Hematopoietic multipotent progenitor cell treated with erythropoietin and hydrocortisone succinate and interleukin-3 and kit ligand, for 4 days (in vitro differentiated cells): ENCODE data around the gene CCDC90B.
"Not testable (repeated sequence)": the region's sequence is repeated elsewhere in the genome, so short reads cannot be mapped to it uniquely, and the experiment has no call there.

Experiments used
- DNase-seq: peaks from one replicate; pipeline ENCODE4 v3.0.0-alpha.2; 2015

The CCDC90B gene, protein sequence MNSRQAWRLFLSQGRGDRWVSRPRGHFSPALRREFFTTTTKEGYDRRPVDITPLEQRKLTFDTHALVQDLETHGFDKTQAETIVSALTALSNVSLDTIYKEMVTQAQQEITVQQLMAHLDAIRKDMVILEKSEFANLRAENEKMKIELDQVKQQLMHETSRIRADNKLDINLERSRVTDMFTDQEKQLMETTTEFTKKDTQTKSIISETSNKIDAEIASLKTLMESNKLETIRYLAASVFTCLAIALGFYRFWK

GRCh38 chr11:83285771-83286528 is at the start of gene CCDC90B:
Gene CCDC90B (minus strand): TSS chr11:83286367. CDS start chr11:83285972, 395 bp downstream.
- DNase-seq = peak; percentile 99

DNA sequence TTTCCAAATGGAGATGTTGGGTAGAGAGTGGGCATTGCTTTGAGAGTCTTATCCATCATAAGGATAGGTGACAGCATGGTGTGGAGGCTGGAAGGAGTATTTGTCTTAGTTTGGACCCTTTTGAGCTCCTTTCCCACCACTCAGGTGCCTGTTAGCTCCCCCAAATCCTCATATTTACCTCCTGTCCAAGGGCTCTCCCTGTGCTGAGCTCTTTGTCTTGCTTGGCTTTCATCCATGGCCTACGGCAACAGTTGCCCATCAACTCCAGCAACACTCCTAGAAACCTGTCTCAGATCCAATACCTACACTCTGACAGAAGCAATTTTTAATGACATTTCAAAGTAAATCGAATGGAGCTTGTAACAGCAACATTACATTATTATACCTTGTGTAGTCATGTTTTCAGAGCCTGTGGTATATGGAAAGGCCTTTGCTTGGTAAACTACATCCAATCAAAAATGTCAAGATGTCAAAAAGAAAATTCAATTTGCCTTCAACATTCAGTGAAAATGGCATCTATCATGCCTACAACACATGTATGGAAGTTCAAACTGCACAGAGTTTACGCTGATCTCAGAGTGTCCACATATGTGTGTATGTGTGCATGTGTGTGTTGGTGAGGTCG is 49.4 kb upstream of the CCDC90B start:
- DNase-seq = no peak

DNA sequence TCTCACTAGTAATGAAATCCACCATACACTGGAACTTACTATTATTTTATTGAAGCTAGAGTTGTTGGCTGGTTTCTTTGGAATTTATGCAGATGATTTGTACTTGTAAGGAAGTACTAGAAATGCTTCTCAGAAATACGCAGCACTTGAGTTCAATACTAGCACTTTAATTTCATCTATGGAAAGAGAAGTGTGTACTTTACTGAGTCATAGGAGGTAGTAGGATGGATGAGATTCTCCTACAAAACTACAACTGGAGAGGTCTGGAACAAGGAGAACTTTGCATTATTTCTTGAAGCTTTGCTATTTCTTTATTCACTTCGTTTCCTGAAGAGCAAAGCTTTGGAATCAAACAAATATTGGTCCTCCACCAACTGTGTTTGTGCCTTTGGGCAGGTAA is 44.1 kb upstream of the CCDC90B start:
- DNase-seq = no peak

DNA sequence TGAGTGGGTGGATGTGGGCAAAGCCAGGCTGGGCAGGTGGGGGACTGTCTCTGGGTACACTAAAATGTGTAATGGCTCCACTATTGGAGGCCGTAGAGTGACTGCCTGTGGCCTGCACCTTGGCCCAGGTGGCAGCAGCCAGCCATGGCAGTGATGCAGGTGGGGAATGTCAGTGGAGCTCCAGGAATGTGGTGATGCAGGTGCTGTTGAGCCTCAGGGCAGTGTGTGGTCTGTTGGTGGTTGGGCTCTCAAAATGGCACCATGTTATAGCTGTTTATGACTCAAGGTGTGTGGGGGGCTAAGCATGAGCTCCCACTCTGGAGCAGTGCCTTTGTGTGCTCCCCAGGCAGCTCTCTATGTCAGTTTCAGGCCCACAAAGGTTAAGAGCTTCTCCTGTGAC is 40.2 kb upstream of the CCDC90B start:
- no peak for DNase-seq

DNA sequence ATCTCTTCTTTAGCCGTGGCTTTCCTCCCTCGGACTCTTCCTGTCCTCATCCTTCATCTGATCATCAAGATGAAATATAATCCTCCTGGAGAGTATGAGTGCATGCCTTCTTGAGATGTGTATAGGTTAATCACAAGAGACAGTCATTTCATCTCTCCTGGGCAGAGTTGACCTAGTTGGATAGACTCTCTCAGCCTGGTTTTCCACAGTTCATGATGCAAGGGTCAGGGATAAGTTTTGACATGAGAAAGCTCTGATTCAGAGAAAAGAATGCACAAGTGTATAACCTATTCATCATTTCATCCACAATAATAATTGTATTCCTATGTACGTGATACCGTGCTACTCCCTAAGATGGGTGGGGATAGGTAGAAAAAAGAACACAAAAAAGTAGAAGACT is 33.2 kb upstream of the CCDC90B start:
- DNase-seq = no peak

GRCh38 chr11:83318931-83319330 is 32.8 kb upstream of the CCDC90B start:
- DNase-seq = no peak

GRCh38 chr11:83317757-83318690 is 31.9 kb upstream of the CCDC90B start:
- DNase-seq = no peak

DNA sequence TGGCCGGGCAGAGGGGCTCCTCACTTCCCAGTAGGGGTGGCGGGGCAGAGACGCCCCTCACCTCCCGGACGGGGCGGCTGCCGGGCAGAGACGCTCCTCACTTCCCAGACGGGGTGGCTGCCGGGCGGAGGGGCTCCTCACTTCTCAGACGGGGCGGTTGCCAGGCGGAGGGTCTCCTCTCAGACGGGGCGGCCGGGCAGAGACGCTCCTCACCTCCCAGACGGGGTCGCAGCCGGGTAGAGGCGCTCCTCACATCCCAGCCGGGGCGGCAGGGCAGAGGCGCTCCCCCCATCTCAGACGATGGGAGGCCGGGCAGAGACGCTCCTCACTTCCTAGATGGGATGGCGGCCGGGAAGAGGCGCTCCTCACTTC is 30.7 kb upstream of the CCDC90B start:
- DNase-seq = not testable (repeated sequence)

GRCh38 chr11:83316143-83316896 is 30.2 kb upstream of the CCDC90B start:
- not testable (repeated sequence) for DNase-seq

DNA sequence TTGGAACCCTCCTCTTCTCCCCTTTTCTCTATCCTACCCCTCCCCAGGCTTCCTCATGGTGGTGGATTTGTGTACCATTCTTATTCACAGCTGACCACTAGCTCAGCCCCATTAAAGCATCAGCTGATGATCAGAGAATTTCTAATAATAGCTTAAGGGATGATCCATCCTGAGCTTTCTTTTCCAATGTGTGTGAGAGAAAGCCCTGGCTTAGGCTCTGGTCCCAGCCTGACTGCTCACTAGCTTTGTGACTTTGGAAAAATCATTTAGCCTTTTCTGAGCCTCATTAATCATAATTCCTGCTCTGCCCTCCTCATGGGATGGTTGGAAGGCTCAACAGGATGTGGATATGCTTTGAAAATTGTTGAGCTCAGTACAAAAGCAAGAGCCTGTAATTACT is 26.3 kb upstream of the CCDC90B start:
- DNase-seq = no peak

DNA sequence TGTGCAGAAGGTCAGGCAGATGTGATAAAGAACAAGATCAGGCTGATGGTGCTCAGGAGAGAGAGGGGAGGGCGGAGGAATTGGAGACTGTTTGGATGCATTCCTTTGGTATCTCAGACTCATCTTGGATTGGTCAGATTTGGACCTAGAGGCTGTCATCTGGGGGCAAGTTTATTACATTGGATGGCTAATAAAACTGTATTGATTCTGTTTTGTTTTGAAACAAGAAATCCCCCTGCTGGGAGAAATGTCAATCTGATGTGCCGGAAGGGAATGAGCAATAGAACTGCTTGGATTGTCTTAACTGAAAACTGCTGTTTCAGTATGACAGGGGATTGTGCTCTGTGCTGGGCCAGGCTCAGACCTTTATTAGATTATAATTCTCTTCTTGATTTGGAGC is 25.5 kb upstream of the CCDC90B start:
- no peak for DNase-seq

- DNase-seq = no peak
These were observed 24.6 kb upstream of the CCDC90B start for GRCh38 chr11:83310718-83311117.

DNA sequence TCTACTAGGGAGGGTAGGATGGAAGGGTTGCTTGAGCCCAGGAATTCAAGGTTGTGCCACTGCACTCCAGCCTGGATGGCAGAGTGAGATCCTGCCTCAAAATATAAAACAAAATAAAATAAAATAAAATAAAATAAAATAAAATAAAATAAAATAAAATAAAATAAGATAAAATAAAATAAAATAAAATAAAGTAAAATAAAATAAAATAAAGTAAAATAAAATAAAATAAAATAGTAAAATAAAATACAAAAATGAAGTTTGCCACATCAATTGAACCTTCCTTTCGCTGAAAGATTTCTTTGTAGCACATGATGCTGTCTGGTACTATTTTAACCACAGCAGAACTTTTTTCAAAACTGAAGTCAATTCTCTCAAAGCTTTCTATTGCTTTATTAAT is 22.4 kb upstream of the CCDC90B start:
- not testable (repeated sequence) for DNase-seq

DNA sequence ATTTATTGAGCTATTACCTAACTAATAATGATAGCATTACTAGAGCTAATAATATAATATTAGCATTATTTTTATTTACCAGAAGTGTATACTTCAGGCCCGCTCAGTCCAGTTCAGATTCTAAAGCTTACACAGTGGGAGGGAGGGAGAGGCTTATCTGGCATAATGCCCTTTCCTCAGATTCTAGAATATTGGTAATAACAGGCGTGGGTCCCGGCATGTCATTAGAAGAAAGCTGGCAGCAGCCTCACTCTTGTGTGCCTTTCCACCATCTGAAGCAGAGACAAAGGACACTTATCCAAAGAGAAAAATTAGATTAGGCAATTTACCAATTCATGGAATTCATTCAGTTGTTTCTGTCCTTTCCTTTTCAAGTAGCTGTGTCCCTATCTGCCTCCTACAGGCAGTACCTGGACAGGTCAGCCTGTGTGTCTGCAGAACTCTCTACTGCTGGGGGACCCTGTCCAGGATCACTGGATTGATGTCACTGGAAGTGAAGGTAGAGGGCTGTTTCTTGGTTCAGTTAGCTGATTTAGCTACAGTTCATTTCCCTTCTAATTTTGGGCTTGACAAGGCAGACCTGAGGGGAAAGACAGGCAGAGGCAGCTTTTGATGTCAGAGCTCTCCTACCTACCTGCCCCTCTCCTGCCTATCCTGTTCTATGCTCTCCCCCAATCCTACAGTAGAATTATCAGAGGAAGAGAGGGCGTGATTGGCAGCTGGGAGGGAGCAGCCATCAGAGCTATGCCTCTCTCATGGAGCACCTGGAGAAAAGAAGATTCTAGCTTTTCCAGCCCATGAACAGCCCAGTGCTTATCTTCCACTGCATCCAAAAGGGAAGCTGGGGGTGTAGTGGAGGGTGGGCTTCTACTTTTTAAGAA is 20.3 kb upstream of the CCDC90B start:
- DNase-seq = no peak

DNA sequence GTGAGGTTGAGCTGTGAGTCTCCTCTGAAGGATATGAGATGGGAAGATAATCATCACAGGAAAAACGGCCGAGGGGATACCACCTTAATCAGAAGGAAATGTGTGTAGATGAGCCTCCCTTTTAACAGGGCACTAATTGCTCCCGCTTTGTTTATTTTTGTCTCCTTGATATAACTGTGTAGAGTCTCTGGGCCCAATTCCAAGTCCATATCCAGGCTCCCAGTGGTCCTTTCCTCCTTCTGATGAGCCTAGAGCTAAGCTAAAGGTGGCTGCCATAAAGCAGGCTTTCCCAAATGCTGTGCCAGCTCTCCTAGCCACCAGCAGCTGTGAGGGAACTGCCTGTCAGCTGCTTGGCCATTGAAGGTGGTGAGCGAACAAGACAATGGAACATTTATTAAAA is 17.1 kb upstream of the CCDC90B start:
- no peak for DNase-seq

GRCh38 chr11:83302151-83302550 is 16.0 kb upstream of the CCDC90B start:
- peak; percentile 41 for DNase-seq

DNA sequence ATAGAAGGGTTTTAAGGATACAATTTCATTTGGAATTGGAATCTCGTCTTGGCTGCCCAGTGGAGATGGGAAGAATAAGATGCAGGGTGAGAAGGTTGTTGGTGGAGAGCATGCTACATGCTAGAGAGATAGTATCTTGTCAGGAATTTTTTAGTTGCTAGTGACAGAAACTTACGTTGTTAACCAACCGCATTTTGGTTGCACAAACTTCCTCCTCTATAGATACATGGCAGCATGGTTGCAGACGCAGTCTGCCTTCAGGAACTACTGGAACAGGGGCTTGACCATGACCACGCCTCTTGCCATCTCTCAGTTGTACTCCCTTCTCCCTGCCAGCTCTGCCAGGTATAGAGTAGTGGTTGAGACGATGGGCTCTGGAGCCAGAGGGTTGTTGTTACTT is 13.5 kb upstream of the CCDC90B start:
- no peak for DNase-seq

DNA sequence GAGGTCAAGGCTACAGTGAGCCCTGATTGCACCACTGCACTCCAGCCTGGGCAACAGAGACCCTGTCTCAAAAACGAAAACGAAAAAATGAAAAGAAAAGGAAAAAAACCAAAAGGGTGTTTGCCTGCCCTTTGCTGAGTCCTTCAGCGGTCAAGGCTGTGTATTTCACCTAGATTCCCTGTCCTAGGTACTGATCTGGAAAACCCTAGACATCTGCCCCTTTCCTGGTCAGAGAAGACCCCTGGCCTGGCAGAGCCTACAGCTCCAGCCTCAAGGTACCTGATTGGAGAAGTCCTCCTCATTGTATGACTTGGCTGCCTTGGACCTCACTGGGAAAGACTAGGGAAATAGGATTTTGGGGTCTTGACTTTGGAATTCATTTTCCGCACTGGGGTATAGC is 8.0 kb upstream of the CCDC90B start:
- DNase-seq = no peak

DNA sequence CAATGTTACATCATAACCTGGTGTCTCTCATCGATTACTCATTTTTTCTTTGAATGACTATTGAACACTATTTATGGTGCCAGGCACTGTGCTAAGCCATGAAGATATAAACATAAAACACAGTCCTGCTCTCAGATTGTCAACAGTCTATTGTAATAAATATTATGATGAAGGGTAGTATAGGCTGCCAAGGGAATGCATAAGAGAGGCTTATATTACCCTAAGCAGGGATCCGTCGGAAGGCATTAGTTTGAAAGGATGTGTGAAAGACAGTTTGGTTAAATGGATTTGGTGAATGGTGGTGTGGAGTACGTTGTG is 7.2 kb upstream of the CCDC90B start:
- no peak for DNase-seq

DNA sequence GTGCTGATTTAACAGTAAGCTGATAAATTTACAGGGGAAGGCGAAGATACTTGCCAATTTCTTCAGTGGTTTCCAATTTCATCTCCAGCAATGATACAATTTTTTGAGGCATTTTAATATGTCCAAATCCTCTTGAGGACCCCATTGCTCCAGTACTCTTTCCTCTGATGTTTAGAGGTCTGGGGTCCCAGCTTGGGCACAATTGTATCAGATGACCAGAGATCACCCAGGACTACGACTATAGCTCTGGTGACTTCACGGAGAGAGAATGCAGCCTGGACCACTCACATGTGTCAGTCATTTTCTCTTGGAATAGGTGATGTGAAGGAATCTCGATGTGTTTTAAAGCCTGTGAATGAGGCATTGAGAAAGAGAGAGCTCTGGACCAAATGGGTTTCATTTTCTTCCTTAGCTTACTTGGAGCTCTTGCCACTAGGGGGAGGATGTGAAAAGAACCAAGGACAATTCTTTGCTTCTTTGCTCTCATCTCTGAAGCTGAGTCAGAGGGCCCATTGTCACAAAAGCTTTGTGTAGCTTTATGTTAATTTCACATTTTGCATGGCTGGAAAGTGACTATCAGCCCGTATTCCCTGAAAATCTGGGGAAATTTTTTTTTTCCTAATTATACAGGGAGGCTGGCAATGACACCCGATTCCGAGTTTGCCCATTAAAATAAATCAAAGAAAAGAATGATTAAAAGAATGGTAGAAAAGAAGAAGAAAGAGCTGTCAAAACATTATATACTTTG is 6.7 kb upstream of the CCDC90B start:
- peak; percentile 83 for DNase-seq

DNA sequence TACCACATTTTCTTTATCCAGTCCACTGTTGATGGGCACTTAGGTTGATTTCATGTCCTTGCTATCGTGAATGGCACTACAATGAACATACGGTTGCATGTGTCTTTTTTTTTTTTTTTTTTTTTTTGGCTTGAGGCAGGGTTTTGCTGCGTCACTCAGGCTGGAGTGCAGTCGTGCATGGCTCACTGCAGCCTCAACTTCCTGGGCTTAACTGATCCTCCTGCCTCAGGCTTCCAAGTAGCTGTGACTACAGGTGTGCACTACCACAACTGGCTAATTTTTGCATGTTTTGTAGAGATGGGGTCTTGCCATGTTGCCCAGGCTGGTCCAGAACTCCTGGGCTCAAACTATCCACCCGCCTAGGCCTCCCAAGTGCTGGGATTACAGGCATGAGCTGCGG is 1.5 kb upstream of the CCDC90B start:
- no peak for DNase-seq
